WTC11 (cell line): ENCODE results near the gene ILKAP. TPM values are rescaled to one million over a fixed set of nuclear protein-coding genes. Genes with fewer than 3 reads are reported as not detected.

Experiments
- ATAC-seq: fragments of 200-7000 bp; cut with Tn5 transposase; 2 replicates; pipeline ENCODE4 v1.10.0; 2021; ENCODE audit warnings: mild to moderate bottlenecking, moderate library complexity
- CTCF ChIA-PET: fragments of 300-600 bp; sonication (Branson Sonifier 250); formaldehyde crosslinking; loops from one replicate; lab custom pipeline; 2021; ENCODE audit warnings: antibody characterized with exemption; lab: Charles Lee
- POLR2A ChIA-PET: fragments of 350-600 bp; sonication (Branson Sonifier 250); formaldehyde crosslinking; loops from one replicate; lab custom pipeline; 2021; ENCODE audit warnings: antibody characterized with exemption; lab: Charles Lee
- DNase-seq: peaks from one replicate; pipeline ENCODE4 v3.0.0; 2021; ENCODE audit warnings: low spot score
- H3K27ac Mint-ChIP-seq: 2 replicates; pipeline ENCODE4 v1.8.0; 2021; ENCODE audit warnings: mixed read lengths
- H3K27me3 Mint-ChIP-seq: 2 replicates; pipeline ENCODE4 v1.8.0; 2021; ENCODE audit warnings: low read depth, mild to moderate bottlenecking, moderate library complexity, mixed read lengths
- H3K36me3 Mint-ChIP-seq: 2 replicates; pipeline ENCODE4 v1.8.0; 2021; ENCODE audit warnings: mixed read lengths
- H3K4me1 Mint-ChIP-seq: 2 replicates; pipeline ENCODE4 v1.8.0; 2022; ENCODE audit warnings: mixed read lengths
- H3K4me3 Mint-ChIP-seq: 2 replicates; pipeline ENCODE4 v1.8.0; 2021; ENCODE audit warnings: mild to moderate bottlenecking, moderate library complexity, mixed read lengths
- H3K9me3 Mint-ChIP-seq: 2 replicates; pipeline ENCODE4 v1.8.0; 2021; ENCODE audit warnings: mixed read lengths
- CREB1 ChIP-seq: sonication (generic); formaldehyde crosslinking; IDR thresholded peaks from 2 replicates; pipeline ENCODE4 v1.8.0; 2023; ENCODE audit warnings: mild to moderate bottlenecking, missing genetic modification reagents
- ELF4 ChIP-seq: sonication (generic); formaldehyde crosslinking; IDR thresholded peaks from 2 replicates; pipeline ENCODE4 v1.8.1; 2022; ENCODE audit warnings: low read depth, mild to moderate bottlenecking, moderate library complexity, missing genetic modification reagents
- GABPB1 ChIP-seq: sonication (generic); formaldehyde crosslinking; IDR thresholded peaks from 2 replicates; pipeline ENCODE4 v1.8.1; 2023; ENCODE audit warnings: mild to moderate bottlenecking, missing genetic modification reagents
- GRHL2 ChIP-seq: fragments of 250-450 bp; sonication (Bioruptor Pico); IDR thresholded peaks from 2 replicates; pipeline ENCODE4 v1.8.0; 2022; ENCODE audit warnings: mild to moderate bottlenecking, moderate library complexity; ENCODE audit not compliant: insufficient replicate concordance, severe bottlenecking
- IRF2 ChIP-seq: sonication (generic); formaldehyde crosslinking; IDR thresholded peaks from 2 replicates; pipeline ENCODE4 v1.8.0; 2022; ENCODE audit warnings: low read depth, missing genetic modification reagents, borderline replicate concordance
- MXD4 ChIP-seq: fragments of 250-450 bp; sonication (Bioruptor Pico); IDR thresholded peaks from 2 replicates; pipeline ENCODE4 v1.8.0; 2021; ENCODE audit warnings: mild to moderate bottlenecking, moderate library complexity, borderline replicate concordance
- NFE2L1 ChIP-seq: sonication (generic); formaldehyde crosslinking; IDR thresholded peaks from 2 replicates; pipeline ENCODE4 v1.8.1; 2023; ENCODE audit warnings: missing genetic modification reagents
- NR3C1 ChIP-seq: sonication (generic); formaldehyde crosslinking; conservative IDR thresholded peaks from 2 replicates; pipeline ENCODE4 v1.8.1; 2023; ENCODE audit warnings: low read depth, mild to moderate bottlenecking, missing genetic modification reagents
- SMAD4 ChIP-seq: sonication (generic); formaldehyde crosslinking; IDR thresholded peaks from 2 replicates; pipeline ENCODE4 v1.8.0; 2022; ENCODE audit warnings: mild to moderate bottlenecking, missing genetic modification reagents
- SOX15 ChIP-seq: fragments of 250-450 bp; sonication (Bioruptor Pico); IDR thresholded peaks from 2 replicates; pipeline ENCODE4 v1.9.0; 2021; ENCODE audit warnings: mild to moderate bottlenecking
- SP1 ChIP-seq: sonication (generic); formaldehyde crosslinking; conservative IDR thresholded peaks from 2 replicates; pipeline ENCODE4 v1.8.1; 2022; ENCODE audit warnings: missing genetic modification reagents
- TCF7 ChIP-seq: sonication (generic); formaldehyde crosslinking; IDR thresholded peaks from 2 replicates; pipeline ENCODE4 v1.8.0; 2022; ENCODE audit warnings: mild to moderate bottlenecking, low read depth, missing genetic modification reagents, moderate library complexity
- ZNF232 ChIP-seq: sonication (generic); formaldehyde crosslinking; IDR thresholded peaks from 2 replicates; pipeline ENCODE4 v1.8.0; 2022; ENCODE audit warnings: mild to moderate bottlenecking, missing genetic modification reagents
- ZNF263 ChIP-seq: sonication (generic); formaldehyde crosslinking; IDR thresholded peaks from 2 replicates; pipeline ENCODE4 v1.8.1; 2022; ENCODE audit warnings: low read depth, mild to moderate bottlenecking, moderate library complexity, missing genetic modification reagents
- ZNF317 ChIP-seq: sonication (generic); formaldehyde crosslinking; IDR thresholded peaks from 2 replicates; pipeline ENCODE4 v1.8.1; 2023; ENCODE audit warnings: low read depth, mild to moderate bottlenecking, moderate library complexity, missing genetic modification reagents, borderline replicate concordance
- total RNA-seq: library from RNA; stranded (reverse); gene quantifications from 3 replicates; pipeline ENCODE4 v1.2.3, GENCODE V29; 2021
- TF ChIP-seq, protein P1 (sequence below): sonication (generic); formaldehyde crosslinking; IDR thresholded peaks from 2 replicates; pipeline ENCODE4 v1.8.0; 2022; ENCODE audit warnings: mild to moderate bottlenecking, missing genetic modification reagents
- TF ChIP-seq, protein P2 (sequence below): sonication (generic); formaldehyde crosslinking; IDR thresholded peaks from 2 replicates; pipeline ENCODE4 v1.8.1; 2022; ENCODE audit warnings: low read depth, mild to moderate bottlenecking, moderate library complexity, missing genetic modification reagents, borderline replicate concordance
- TF ChIP-seq, protein P3 (sequence below): fragments of 250-450 bp; sonication (Bioruptor Pico); IDR thresholded peaks from 2 replicates; pipeline ENCODE4 v1.9.0; 2021; ENCODE audit warnings: mild to moderate bottlenecking
- TF ChIP-seq, protein P4 (sequence below): fragments of 250-450 bp; sonication (Bioruptor Pico); IDR thresholded peaks from 2 replicates; pipeline ENCODE4 v1.9.0; 2021; ENCODE audit warnings: moderate library complexity, mild to moderate bottlenecking, inconsistent platforms, borderline replicate concordance
- TF ChIP-seq, protein P5 (sequence below): sonication (generic); formaldehyde crosslinking; IDR thresholded peaks from 2 replicates; pipeline ENCODE4 v1.8.1; 2022; ENCODE audit warnings: low read depth, missing genetic modification reagents, borderline replicate concordance
- TF ChIP-seq, protein P6 (sequence below): sonication (generic); formaldehyde crosslinking; IDR thresholded peaks from 2 replicates; pipeline ENCODE4 v1.8.1; 2023; ENCODE audit warnings: mild to moderate bottlenecking, missing genetic modification reagents
- TF ChIP-seq, protein P7 (sequence below): fragments of 250-450 bp; sonication (Bioruptor Pico); conservative IDR thresholded peaks from 2 replicates; pipeline ENCODE4 v1.9.0; 2021; ENCODE audit warnings: mild to moderate bottlenecking

Gene ILKAP
- total RNA-seq, 1 experiment from 2014 or later, result 32.7 TPM

- H3K4me1 Mint-ChIP-seq, result peaks cover 8% of the 10 kb centered on the region
- ATAC-seq (no peak), DNase-seq (no peak)
- no peak overlapping the region for H3K4me3 Mint-ChIP-seq
- H3K27me3 Mint-ChIP-seq, result peaks cover 9% of the 10 kb centered on the region
- H3K9me3 Mint-ChIP-seq, result no peaks in the 10 kb centered on the region
- CTCF ChIA-PET, result no interaction called here
- POLR2A ChIA-PET, result no interaction called here
- no peak overlapping the region for H3K27ac Mint-ChIP-seq
- TF ChIP-seq ELF4 (CRISPR knock-in tag), result no peak
- TF ChIP-seq, protein P1, sequence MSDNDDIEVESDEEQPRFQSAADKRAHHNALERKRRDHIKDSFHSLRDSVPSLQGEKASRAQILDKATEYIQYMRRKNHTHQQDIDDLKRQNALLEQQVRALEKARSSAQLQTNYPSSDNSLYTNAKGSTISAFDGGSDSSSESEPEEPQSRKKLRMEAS (CRISPR knock-in tag), result no peak
- TF ChIP-seq, protein P2, sequence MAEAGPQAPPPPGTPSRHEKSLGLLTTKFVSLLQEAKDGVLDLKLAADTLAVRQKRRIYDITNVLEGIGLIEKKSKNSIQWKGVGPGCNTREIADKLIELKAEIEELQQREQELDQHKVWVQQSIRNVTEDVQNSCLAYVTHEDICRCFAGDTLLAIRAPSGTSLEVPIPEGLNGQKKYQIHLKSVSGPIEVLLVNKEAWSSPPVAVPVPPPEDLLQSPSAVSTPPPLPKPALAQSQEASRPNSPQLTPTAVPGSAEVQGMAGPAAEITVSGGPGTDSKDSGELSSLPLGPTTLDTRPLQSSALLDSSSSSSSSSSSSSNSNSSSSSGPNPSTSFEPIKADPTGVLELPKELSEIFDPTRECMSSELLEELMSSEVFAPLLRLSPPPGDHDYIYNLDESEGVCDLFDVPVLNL, result no peak
- no peak for TF ChIP-seq NFE2L1 (CRISPR knock-in tag)
- no peak for TF ChIP-seq SOX15 (CRISPR knock-in tag)
- no peaks in the 10 kb centered on the region for H3K36me3 Mint-ChIP-seq
These were observed 21.0 kb upstream of the ILKAP start for GRCh38 chr2:238224356-238225035.

- no peak for TF ChIP-seq CREB1 (CRISPR knock-in tag)
- TF ChIP-seq, protein P1 (CRISPR knock-in tag), result no peak
- TF ChIP-seq GRHL2 (CRISPR knock-in tag), result no peak
- TF ChIP-seq SMAD4, result no peak
- no peak for TF ChIP-seq GABPB1 (CRISPR knock-in tag)
- TF ChIP-seq TCF7 (CRISPR knock-in tag), result no peak
- TF ChIP-seq, protein P3, sequence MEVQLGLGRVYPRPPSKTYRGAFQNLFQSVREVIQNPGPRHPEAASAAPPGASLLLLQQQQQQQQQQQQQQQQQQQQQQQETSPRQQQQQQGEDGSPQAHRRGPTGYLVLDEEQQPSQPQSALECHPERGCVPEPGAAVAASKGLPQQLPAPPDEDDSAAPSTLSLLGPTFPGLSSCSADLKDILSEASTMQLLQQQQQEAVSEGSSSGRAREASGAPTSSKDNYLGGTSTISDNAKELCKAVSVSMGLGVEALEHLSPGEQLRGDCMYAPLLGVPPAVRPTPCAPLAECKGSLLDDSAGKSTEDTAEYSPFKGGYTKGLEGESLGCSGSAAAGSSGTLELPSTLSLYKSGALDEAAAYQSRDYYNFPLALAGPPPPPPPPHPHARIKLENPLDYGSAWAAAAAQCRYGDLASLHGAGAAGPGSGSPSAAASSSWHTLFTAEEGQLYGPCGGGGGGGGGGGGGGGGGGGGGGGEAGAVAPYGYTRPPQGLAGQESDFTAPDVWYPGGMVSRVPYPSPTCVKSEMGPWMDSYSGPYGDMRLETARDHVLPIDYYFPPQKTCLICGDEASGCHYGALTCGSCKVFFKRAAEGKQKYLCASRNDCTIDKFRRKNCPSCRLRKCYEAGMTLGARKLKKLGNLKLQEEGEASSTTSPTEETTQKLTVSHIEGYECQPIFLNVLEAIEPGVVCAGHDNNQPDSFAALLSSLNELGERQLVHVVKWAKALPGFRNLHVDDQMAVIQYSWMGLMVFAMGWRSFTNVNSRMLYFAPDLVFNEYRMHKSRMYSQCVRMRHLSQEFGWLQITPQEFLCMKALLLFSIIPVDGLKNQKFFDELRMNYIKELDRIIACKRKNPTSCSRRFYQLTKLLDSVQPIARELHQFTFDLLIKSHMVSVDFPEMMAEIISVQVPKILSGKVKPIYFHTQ (CRISPR knock-in tag), result no peak
- TF ChIP-seq, protein P4, sequence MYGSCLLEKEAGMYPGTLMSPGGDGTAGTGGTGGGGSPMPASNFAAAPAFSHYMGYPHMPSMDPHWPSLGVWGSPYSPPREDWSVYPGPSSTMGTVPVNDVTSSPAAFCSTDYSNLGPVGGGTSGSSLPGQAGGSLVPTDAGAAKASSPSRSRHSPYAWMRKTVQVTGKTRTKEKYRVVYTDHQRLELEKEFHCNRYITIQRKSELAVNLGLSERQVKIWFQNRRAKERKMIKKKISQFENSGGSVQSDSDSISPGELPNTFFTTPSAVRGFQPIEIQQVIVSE (CRISPR knock-in tag), result no peak
- TF ChIP-seq ZNF232, result no peak
- no peak for TF ChIP-seq SP1 (CRISPR knock-in tag)
- TF ChIP-seq, protein P5, sequence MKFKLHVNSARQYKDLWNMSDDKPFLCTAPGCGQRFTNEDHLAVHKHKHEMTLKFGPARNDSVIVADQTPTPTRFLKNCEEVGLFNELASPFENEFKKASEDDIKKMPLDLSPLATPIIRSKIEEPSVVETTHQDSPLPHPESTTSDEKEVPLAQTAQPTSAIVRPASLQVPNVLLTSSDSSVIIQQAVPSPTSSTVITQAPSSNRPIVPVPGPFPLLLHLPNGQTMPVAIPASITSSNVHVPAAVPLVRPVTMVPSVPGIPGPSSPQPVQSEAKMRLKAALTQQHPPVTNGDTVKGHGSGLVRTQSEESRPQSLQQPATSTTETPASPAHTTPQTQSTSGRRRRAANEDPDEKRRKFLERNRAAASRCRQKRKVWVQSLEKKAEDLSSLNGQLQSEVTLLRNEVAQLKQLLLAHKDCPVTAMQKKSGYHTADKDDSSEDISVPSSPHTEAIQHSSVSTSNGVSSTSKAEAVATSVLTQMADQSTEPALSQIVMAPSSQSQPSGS (CRISPR knock-in tag), result no peak
- TF ChIP-seq ELF4 (CRISPR knock-in tag), result no peak
- TF ChIP-seq ZNF317 (CRISPR knock-in tag), result no peak
- TF ChIP-seq ZNF263, result no peak
- TF ChIP-seq IRF2 (CRISPR knock-in tag), result no peak
- no peak for TF ChIP-seq MXD4
- TF ChIP-seq, protein P6, sequence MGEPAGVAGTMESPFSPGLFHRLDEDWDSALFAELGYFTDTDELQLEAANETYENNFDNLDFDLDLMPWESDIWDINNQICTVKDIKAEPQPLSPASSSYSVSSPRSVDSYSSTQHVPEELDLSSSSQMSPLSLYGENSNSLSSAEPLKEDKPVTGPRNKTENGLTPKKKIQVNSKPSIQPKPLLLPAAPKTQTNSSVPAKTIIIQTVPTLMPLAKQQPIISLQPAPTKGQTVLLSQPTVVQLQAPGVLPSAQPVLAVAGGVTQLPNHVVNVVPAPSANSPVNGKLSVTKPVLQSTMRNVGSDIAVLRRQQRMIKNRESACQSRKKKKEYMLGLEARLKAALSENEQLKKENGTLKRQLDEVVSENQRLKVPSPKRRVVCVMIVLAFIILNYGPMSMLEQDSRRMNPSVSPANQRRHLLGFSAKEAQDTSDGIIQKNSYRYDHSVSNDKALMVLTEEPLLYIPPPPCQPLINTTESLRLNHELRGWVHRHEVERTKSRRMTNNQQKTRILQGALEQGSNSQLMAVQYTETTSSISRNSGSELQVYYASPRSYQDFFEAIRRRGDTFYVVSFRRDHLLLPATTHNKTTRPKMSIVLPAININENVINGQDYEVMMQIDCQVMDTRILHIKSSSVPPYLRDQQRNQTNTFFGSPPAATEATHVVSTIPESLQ (CRISPR knock-in tag), result no peak
- TF ChIP-seq, protein P7, sequence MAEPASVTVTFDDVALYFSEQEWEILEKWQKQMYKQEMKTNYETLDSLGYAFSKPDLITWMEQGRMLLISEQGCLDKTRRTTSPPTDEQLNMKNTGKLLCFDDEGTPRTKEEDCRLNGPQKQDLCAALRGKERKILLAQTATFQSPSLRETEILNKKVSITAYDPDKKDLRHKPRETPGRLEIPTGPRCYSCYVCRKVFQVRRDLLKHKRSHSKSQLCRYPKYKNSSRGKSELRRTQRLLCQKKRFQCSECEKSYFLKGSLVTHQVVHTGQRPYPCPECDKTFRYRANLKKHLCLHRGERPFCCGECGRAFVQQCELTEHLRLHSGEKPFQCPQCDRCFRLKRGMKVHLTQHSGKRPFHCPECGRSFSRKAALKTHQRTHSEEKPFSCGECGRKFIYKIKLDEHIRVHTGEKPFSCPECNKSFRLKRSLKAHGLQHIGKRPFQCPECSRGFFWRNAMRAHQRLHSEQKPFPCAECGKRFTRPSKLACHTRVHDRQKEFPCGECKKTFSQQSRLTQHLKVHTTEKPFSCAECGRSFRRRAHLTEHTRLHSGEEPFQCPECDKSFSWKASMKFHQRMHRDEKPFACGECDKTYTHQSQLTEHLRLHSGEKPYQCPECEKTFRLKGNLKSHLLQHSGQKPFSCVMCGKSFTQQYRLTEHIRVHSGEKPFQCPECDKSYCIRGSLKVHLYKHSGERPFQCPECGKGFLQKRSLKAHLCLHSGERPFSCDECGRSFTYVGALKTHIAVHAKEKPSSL (CRISPR knock-in tag), result no peak
- TF ChIP-seq NR3C1 (CRISPR knock-in tag), result no peak
- TF ChIP-seq, all 79 proteins: peak for 0
- 0 out of 2 replicates have a peak overlapping the region, but pooled peaks have one; percentile 20 for H3K4me3 Mint-ChIP-seq
- no peak overlapping the region for H3K27ac Mint-ChIP-seq
- no peaks in the 10 kb centered on the region for H3K36me3 Mint-ChIP-seq
- H3K4me1 Mint-ChIP-seq, result no peaks in the 10 kb centered on the region
- peak; percentile 81 for ATAC-seq
- ChIA-PET CTCF (interaction anchor here (0.8 to 1.0 kb wide), 2 partner anchors 35 to 42 kb away, joined by 3 to 4 read pairs; no protein-coding TSS in a partner anchor), POLR2A (interaction anchor here (0.5 kb wide), 1 partner anchor 25 kb away, joined by 3 read pairs; no protein-coding TSS in a partner anchor)
- H3K9me3 Mint-ChIP-seq, result no peaks in the 10 kb centered on the region
- no peak for DNase-seq
- H3K27me3 Mint-ChIP-seq, result peaks cover 8% of the 10 kb centered on the region
These were observed 17.5 kb upstream of the ILKAP start for GRCh38 chr2:238220892-238221521.
